Measurements from ENCODE around the gene CHRNA7.

Gene CHRNA7

DNA sequence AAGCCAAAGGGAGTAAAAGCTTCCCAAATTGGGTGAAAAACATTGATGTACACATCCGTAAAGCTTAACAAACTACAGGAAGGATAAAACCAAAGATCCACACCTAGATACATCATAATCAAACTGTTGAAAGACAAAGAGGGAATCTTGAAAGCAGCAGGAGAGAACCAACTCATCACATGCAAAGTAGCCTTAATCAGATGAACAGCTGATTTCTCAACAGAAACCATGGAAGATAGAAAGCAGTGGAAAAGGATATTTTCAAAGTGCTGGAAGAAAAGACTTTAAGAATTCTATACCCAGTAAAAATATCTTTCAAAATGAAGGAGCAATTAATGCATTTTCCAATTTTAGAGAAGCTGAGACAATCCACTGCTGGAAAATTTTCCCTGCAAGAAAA lies 36.8 kb downstream of the CHRNA7 start:
- in situ Hi-C loops (cut with HindIII; ENCODE audit: low sequenced_read_pairs), result no loop called here

DNA sequence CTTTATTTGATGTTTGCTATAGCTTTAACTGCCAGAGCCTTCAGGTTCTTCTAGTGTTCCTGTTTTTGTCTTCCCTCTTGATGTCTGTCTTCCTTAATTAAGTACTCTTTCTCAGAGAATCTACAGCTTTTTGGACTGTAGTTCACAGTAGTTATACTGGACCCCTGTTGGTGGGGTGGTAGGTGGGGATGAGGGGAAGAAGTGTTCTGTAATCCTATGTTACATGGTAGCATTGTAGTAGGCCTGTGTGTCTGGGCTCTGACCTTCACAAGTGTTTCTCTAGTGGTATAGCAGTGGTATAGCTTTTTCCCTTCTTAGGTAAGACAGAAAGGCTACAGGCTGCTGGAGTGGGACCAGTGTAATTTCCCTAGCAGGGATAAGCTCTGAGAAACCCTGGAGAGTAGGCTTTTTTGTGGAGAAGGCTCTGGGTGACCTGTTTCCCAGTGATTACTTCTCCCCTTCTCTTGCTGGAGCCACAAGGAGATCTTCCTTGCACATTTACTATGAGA lies 59.6 kb downstream of the CHRNA7 start:
- in situ Hi-C loops (cut with HindIII; ENCODE audit: low sequenced_read_pairs), result no loop called here

DNA sequence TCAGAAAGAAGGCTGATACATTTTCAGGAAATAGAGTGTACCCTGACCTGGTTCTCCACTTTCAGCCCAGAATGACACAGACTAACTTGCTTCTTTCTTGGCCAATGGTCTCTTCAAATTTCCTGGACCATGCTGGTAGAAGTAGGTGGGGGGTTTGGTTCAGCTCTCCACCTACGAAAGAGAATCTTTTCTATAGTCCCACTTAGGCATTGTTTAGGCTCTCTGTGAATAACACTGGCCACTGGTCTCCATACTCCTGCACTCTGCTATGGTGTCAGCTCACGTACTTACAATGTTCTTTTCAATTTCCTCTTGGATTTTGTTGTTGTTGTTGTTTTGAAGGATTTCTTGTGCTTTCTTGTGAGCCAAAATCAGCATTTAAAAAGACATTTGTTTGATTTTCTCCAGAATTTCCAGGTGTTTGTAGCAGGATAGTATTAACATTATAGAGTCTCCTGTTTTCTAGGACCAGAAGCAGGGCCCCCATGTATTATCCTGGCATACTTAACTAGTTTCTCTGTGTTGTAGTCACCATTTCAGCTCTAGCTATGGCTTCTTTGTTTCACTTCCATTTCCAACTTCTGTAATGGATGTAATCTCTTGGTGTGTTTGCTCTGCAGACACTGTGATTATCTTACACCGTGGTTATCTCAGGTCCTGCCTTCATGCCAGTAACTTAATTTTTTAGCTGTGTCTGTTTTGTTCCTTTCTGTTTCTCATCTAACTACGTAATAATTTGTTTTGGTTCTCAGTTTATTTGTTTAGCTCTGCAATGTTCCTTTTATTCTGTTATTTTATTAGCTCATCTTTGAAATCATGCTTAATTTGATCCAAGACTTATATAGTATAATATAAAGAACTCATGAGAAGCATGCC lies 61.4 kb downstream of the CHRNA7 start:
- in situ Hi-C loops (cut with HindIII; ENCODE audit: low sequenced_read_pairs), result no loop called here

DNA sequence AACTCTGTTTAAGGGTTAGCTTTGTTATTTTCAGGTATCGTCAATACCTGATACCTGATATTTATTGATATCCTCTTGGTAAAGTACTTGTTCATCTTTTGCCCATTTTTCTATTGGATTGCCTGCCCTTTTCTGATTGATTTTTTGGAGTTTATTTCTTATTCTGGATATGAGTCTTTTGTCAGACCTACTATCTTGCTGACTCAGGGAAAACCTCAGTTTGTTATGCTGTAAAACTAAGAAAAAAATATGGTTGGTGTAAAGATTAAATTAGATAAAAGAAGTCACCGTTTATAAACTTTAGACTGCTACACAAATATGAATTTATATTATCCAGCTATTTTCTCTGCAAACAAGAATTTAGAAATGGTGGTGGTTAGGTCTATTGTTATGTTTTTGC lies 65.9 kb downstream of the CHRNA7 start:
- in situ Hi-C loops (cut with HindIII; ENCODE audit: low sequenced_read_pairs), result no loop called here

DNA sequence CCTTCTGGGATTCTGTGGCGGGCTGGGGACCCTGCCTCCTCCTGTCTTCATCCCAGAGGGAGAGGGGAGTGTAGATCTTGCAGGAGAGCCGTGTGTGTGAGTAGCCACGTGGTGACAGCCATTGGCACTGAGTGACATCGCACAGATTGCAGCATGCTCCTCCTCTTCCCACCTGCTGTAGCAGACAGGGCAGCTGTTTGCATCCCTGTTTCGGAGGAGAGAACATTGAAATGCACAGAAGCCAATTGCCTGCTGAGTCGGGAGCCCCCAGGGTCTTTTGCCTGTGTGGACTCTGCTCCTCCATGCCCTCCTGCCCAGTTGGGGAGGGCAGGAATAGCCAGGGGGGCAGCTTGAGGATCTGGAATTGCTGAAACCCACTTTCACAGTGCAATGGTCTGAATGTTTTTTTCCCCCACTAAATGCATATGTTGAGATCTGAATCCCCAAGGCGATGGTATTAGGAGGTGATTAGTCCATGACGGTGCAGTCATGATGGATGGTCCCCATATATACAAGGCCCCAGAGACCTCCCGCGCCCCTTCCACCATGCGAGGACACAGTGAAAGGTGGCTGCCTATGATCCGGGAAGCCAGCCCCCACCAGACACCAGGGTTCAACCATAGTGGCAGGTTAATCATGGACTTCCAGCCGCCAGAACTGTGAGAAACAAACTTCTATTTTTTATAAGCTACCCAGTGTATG lies 66.8 kb downstream of the CHRNA7 start:
- in situ Hi-C loops (cut with HindIII; ENCODE audit: low sequenced_read_pairs), result no loop called here

DNA sequence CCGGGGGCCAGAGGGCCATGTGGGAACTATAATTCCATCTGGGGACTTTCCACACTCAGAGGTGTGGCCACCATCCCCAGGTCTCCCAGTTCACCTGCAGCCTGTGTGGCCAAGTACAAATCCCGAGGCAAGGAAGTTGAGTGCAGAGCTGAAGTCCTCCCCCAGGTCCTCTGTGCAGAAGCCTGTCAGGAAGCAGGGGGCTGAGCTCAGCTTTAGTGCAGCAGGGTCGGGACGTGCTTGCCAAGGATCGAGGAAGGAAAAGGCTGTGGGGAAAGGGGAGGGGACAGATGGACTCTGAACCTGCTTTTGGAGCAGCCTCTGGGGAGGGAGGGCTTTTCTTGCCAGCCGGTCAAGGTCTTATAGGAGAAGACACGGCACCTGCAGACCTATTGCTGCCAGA lies 67.7 kb downstream of the CHRNA7 start:
- in situ Hi-C loops (cut with HindIII; ENCODE audit: low sequenced_read_pairs), result no loop called here

DNA sequence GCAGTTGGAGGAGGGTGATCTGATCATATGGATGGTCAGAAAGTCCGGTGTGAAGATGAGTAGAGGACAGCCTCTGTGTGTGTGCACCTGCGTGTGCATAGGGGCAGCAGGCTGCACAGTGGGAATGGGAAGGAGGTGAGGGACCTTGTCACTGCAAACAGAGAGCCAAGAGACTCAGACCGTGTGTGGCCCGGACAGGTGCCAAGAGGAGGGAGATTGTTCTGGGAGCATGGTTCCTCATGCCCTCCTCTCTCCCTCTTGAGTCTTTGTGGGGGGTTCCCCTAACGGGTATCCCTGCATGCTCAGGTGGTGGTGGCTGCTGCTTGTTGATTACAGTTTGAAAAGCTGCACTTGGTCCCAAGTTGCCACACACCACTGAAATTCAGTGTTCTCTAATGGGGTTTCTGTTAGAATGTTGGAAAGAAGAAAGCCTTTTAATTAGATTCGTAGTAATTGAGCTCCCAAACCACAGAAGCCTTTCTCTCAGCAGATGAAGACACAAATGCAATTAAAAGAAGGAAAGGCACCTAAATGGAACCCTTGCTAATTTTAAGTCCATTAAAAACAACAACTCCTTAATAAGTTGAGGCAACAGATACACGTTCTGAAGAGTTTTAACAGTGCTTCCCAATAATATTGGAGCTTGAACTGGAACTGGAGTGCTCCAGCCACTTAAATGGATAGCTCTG lies 68.9 kb downstream of the CHRNA7 start:
- in situ Hi-C loops (cut with HindIII; ENCODE audit: low sequenced_read_pairs), result no loop called here

DNA sequence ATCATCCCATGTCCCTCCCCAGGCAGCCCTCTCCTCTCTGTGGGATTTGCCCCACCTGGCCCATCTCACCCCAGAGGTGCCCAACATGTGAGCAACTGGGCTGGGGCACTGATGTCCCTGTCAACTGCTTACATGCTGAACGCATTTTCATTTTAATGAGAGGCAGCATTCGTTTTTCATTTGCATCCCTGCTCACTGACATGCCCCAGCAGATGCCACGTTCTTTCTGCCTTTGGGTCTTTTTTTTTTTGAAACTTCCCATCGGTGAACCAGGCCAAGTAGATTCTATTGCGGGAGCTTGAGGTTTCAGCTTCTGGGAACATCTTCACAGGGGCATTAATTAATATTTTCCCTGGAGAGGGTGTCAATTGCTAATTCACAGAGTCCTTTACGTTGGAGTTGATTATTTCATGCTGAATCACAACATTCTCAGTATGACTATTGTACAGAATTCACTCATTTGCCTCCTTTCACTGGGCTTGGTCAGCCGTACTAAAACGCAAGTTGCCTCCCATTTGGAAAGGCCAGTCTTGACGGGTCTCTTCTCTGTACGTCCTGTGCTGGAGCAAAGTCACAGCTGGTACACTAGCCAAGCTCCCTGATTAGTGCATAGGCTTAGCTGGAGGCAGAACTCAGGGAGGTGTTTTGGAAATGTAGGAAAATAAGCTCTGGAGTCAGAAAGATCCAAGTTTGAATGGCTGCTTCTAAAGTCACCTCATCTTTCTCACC lies 69.8 kb downstream of the CHRNA7 start:
- in situ Hi-C loops (cut with HindIII; ENCODE audit: low sequenced_read_pairs), result no loop called here

DNA sequence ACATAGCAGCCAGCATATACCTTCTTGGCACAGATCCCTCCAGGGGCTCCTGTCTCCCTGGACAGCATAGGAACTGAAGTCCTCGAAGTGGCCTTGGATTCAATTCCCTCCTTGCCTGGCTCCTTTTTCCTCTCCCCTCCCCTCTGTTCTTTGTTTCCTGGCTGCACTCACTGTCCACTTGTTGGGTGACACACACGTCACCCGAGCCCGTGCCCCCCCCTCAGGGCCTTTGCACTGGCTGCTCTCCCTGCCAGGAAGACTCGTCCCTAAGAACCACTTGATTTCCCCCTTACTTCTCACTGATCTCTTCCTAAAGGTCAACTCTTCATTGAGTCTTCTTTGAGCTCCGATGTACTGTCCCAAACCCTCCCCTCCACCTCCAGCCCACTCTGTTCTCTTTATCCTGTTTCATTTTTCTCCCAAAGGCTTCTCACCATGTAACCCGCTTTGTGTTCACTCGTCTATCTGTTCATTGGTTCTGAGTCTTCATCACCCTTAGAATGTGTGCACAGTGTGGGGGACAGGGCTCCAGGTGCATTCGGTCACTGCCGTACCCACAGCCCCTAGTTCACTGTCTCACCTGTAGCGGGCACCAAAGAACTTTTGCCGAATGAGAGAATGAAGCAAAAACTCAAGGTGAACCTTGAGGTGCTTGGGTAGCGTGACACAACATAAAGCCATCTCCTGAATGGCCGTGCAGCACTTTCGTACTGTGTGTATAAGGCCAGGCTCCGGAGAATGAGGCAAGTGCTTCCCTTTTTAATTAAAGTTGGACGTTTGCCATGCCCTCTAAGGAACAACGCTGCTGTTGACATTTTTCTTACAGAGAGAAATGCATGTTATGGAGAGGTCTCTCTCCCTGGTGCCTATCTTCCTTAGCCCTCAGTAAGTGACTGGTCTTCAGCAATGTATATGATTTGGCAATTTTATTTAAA lies 74.0 kb downstream of the CHRNA7 start:
- in situ Hi-C loops (cut with HindIII; ENCODE audit: low sequenced_read_pairs), result no loop called here

DNA sequence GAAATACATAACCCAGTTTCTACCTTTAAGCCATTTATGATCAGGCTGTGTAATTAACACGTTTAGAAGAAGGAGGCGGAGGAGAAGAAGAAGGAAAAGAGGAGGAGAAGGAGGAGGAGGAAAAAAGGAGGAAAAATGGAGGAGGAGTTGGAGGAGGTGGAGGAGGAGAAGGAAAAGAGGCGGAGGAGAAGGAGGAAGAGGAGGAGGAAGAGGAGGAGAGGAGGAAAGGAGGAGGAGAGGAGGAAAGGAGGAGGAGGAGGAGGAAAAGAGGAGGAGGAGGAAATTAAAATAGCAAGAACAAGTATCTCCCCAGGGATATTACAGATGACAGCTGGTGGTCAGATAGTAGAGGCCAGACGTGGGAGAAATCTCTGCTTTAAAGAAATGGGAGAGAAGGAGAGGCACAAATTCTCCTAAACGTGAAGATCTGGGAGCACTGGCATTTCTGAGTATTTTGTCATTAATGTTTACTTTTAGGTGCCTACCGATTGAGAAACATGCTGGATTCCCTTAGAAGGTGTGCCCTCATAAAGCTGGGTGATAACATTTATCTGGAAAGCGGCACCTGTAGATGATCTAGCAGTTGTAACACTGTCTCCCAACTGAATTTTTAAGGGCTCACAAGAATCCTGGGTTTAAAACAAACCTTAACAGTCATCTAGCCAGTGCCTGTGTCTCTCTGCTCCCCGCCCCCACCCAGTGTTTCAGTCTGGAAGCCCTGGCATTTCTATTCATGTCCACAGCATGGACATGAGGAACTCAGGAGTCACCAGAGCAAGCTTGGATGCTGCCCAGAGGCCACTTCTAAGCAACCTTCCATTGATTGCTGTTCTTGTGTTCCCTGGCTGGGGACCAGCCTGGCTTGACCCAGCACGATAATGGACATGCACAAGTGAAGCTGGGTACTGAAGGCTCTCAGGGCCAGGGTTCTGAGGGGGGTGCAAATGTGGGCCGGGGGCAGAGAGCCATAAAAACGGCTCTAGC lies 75.2 kb downstream of the CHRNA7 start:
- in situ Hi-C loops (cut with HindIII; ENCODE audit: low sequenced_read_pairs), result no loop called here

DNA sequence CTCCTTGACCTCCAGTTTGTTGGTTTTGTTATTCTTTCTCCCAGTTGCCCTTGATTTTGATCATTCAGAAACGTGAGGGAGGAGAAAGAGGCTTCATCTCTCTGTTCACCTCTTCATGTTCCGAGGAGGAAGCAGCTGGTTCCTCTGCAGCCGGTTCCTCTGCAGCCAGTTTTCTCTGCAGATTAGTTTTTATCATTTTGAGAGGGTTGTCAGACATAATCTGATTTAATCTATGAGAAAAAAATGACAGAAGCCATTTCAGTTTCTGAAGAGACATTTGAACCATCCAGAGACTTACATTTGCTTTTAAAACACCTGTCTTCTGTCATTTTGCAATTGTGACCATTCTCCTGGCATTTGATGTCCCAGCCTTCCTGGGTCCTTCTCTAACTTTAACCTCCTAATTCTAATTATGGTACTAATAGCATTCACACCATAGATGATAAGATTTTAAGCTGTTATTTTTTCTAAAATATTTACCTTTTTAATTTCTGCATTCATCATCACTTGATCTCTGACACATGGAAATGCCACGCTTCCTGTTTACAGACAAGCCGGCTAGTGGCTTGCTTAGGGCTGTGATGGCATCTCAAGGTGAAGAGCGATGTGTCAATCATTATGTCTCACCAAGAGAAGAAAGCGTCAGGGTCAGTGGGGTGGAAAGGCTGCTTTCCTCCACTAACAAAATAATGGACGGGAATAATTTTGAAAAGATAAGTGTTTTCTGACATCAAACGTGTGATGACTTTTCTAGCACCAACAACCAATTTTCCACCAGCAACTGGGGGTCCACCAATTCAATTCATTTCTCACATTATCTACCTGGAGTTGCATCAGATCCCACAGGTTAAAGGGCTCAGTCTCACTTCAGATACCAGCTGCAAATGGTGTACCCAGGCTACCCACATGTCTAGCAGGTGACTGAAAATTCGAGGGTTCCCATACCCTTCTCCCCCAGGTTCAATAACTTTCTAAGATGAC lies 76.4 kb downstream of the CHRNA7 start:
- in situ Hi-C loops (cut with HindIII; ENCODE audit: low sequenced_read_pairs), result no loop called here

DNA sequence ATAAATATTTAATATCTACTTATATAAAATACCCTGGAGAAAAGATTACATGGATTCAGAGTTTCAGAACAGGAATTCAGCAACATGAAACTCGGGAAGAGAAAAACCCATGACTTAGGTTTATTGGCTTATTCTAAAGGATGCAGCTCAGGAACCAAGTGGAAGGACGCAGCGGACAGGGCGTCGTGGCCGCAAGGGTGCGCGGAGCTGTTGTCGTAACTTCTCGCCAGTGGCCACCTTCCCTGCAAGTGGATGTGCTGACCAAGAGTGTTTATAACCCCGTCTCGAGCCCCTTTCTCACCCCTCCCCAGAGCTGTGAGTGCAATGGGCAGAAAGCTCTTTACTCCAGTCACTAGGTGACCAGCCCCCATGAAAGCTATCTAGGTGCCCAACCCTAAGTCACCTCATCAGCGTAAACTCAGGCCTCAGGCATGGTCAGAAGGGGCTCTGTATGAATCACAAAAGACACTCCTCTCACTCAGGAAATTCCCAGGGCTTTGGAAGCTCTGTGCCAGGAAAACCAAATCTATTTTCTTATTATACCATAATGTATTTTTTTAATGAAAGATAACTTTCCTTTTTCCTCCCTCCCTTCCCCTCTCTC lies 77.3 kb downstream of the CHRNA7 start:
- in situ Hi-C loops (cut with HindIII; ENCODE audit: low sequenced_read_pairs), result no loop called here

DNA sequence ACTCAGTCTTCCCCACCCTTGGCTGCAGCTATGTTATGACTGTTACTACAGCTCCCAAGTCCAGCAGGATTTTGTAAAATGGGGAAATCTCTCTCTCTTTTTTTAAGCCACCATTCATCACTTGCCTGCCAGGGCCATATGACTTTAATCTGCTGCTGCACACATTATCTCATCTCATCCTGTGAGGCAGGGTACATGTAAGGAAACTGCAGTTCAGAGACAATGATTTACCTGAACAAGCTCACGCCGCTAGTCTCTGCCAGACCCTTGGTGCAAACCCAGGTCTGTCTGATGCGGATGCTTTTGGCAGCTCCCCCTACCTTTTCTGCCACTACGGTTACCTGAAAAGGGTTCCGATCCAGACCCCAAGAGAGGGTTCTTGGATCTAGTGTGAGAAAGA lies 78.3 kb downstream of the CHRNA7 start:
- in situ Hi-C loops (cut with HindIII; ENCODE audit: low sequenced_read_pairs), result no loop called here

DNA sequence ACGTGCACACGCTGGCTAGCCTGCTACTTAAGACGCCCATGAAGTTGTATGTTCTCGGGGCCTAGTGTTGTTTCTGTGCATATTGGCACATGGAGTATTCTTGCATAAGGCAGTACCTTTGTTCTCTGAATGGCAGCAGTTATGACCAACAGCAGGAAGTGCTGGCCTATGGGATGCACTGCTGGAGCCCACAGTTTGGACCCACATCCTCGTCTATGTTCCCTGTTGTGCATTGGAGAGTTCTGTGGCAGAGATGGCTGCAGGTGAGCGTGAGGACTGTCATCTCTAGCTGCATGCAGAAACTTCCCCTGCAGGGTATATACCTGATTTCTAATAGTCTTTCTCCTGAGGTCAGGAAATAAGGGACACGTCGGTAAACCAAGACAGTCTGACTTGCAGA lies 81.8 kb downstream of the CHRNA7 start:
- in situ Hi-C loops (cut with HindIII; ENCODE audit: low sequenced_read_pairs), result no loop called here

DNA sequence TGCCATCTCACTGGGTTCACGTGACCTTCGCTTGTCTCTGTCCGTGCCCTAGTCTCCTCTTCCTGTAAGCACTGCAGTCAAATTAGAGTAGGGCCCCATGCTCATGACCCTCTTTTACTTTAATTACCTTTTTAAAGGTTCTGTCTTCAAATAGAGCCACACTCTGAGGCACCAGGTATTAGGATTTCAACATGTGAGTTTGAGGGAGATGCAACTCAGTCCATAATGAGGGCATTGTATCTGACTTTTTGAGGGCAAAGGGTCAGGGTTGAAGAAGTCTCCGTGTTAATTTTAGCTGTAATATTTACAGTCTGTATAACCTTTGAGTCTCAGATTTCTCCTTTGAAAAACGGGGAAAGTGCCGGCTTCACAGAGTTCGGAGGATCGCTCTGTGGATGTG lies 82.9 kb downstream of the CHRNA7 start:
- in situ Hi-C loops (cut with HindIII; ENCODE audit: low sequenced_read_pairs), result no loop called here

DNA sequence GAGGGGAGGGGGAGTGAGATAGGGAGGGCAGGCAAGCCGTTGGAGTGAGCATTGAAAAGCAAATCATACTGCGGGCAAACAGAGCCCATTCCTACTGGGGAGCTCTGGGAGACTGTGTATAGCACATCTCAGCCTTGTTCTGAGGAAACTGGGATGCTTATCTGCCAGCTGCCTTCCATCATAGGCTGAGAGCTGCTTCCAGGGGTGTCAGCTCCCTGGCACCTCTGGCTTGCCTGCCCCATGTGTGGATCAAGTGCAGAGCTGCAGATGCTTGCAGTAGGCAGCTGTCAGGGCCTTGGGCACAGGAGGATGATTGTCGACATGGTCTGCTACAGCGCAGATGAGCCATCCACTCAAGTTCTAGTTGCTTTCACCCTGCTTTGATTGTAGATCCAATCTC lies 86.8 kb downstream of the CHRNA7 start:
- in situ Hi-C loops (cut with HindIII; ENCODE audit: low sequenced_read_pairs), result no loop called here

DNA sequence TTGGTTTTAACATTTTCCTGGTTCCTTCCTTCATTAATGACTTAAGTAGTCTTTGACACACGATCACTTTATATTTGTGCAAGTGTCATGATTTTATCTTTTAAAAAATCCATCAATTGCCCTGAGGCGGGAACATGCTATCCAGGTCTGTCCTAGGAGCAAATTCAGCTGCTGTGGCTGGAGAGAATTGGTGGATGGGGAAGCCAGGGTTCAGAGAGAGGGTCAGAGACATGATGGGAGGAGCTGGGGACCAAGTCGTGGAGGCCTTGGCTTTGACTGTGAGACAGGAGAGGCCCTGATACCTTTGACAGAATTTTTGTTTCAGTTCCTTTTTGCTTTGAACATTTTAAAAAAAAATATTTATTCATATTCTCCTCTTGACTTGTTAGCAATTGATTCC lies 89.0 kb downstream of the CHRNA7 start:
- in situ Hi-C loops (cut with HindIII; ENCODE audit: low sequenced_read_pairs), result no loop called here

Measured in DLD1 (cell line).